ENCODE measurements around the gene S100A2. TPM values are rescaled to one million over a fixed set of nuclear protein-coding genes. Genes with fewer than 3 reads are reported as not detected.
A peak's percentile ranks its signal among the peaks of the same experiment; 100 is the strongest.

Gene S100A2
- total and polyA plus RNA-seq, 2 of the 8 experiments (the other 6 are each of a cell fraction or from before 2014, with no cell fraction given), result 0.86 TPM; not detected in 1

GRCh38 chr1:153566414-153567371, 1.0 kb upstream of the S100A2 start (continued):
- TF ChIP-seq CBX8 (IDR thresholded peaks at IDR 0.05; ENCODE audit: borderline replicate concordance, low read depth, low read length), result no peak
- no peak for TF ChIP-seq SUZ12 (IDR thresholded peaks at IDR 0.05; ENCODE audit: low read length)
- peak; percentile 41; the same call in 1 of the 2 replicates for TF ChIP-seq TBP (IDR thresholded peaks at IDR 0.05; ENCODE audit: low read depth, low read length)
- TF ChIP-seq EZH2 (IDR thresholded peaks at IDR 0.05; ENCODE audit: low read depth, low read length, severe bottlenecking), result no peak
- no peak for TF ChIP-seq SP4 (IDR thresholded peaks at IDR 0.05; ENCODE audit: low read length)
- no peak for TF ChIP-seq MAX (IDR thresholded peaks at IDR 0.05)
- TF ChIP-seq TEAD4 (IDR thresholded peaks at IDR 0.05; ENCODE audit: low read depth, low read length), result no peak
- no peak; a peak in 2 of 4 replicates for TF ChIP-seq RAD21 (IDR thresholded peaks at IDR 0.05 in 1 of 2, conservative IDR thresholded peaks at IDR 0.05 in 1 of 2; ENCODE audit: low read depth in 2 of 2, low read length in 2 of 2)
- TF ChIP-seq SP1 (IDR thresholded peaks at IDR 0.05; ENCODE audit: low read depth, low read length), result peak; percentile 43; the same call in 1 of the 2 replicates
